Measurements from ENCODE around the gene KIF26B.

Gene KIF26B

GRCh38 chr1:245448531-245448930 lies 293.7 kb downstream of the KIF26B start:
- no peaks in the 10 kb centered on the region for H3K79me2 ChIP-seq (ENCODE audit: insufficient read depth, low read length)
- no peaks in the 10 kb centered on the region for H3K36me3 ChIP-seq (ENCODE audit: insufficient read depth, low read length)
- H3K27ac ChIP-seq (ENCODE audit: low read length) = no peak overlapping the region
- no peaks in the 10 kb centered on the region for H3K9me3 ChIP-seq (ENCODE audit: insufficient read depth, low read length, severe bottlenecking)
- H3K4me1 ChIP-seq (ENCODE audit: insufficient read depth, low read length) = peaks cover 15% of the 10 kb centered on the region
- ATAC-seq (ENCODE audit: insufficient read depth, low read depth) (no peak), DNase-seq (no peak)
- no peak overlapping the region for H3K9ac ChIP-seq (ENCODE audit: low read depth, low read length)
- no peaks in the 10 kb centered on the region for H3K27me3 ChIP-seq (ENCODE audit: insufficient read depth, low read length, poor library complexity)
- H3K4me3 ChIP-seq (ENCODE audit: low read depth in 1 of 2, low read length in 2 of 2) = no peak overlapping the region
- no peak overlapping the region for H2AFZ ChIP-seq (ENCODE audit: low read depth, low read length)
- TF ChIP-seq CTCF (IDR thresholded peaks at IDR 0.05; ENCODE audit: borderline replicate concordance, extremely low read depth, low read length, poor library complexity, severe bottlenecking) = no peak
- no peak for TF ChIP-seq EZH2 (IDR thresholded peaks at IDR 0.05; ENCODE audit: borderline replicate concordance, low read depth, low read length, severe bottlenecking)
- H3K4me2 ChIP-seq (ENCODE audit: insufficient read depth, low read length) = no peak overlapping the region
- H4K20me1 ChIP-seq (ENCODE audit: insufficient read depth, low read length) = no peaks in the 10 kb centered on the region

GRCh38 chr1:245448975-245449431 lies 294.2 kb downstream of the KIF26B start:
- no peaks in the 10 kb centered on the region for H3K36me3 ChIP-seq (ENCODE audit: insufficient read depth, low read length)
- ATAC-seq (ENCODE audit: insufficient read depth, low read depth) (no peak), DNase-seq (no peak)
- H3K79me2 ChIP-seq (ENCODE audit: insufficient read depth, low read length) = no peaks in the 10 kb centered on the region
- TF ChIP-seq EZH2 (IDR thresholded peaks at IDR 0.05; ENCODE audit: borderline replicate concordance, low read depth, low read length, severe bottlenecking) = no peak
- no peak for TF ChIP-seq CTCF (IDR thresholded peaks at IDR 0.05; ENCODE audit: borderline replicate concordance, extremely low read depth, low read length, poor library complexity, severe bottlenecking)
- H3K4me2 ChIP-seq (ENCODE audit: insufficient read depth, low read length) = no peak overlapping the region
- H2AFZ ChIP-seq (ENCODE audit: low read depth, low read length) = no peak overlapping the region
- H4K20me1 ChIP-seq (ENCODE audit: insufficient read depth, low read length) = no peaks in the 10 kb centered on the region
- H3K4me3 ChIP-seq (ENCODE audit: low read depth in 1 of 2, low read length in 2 of 2) = no peak overlapping the region
- no peaks in the 10 kb centered on the region for H3K27me3 ChIP-seq (ENCODE audit: insufficient read depth, low read length, poor library complexity)
- no peak overlapping the region for H3K9ac ChIP-seq (ENCODE audit: low read depth, low read length)
- H3K4me1 ChIP-seq (ENCODE audit: insufficient read depth, low read length) = peaks cover 14% of the 10 kb centered on the region
- H3K9me3 ChIP-seq (ENCODE audit: insufficient read depth, low read length, severe bottlenecking) = no peaks in the 10 kb centered on the region
- H3K27ac ChIP-seq (ENCODE audit: low read length) = no peak overlapping the region

GRCh38 chr1:245453541-245453940 lies 298.8 kb downstream of the KIF26B start:
- Histone ChIP-seq H3K27ac (ENCODE audit: low read length) (no peak overlapping the region), H3K27me3 (ENCODE audit: insufficient read depth, low read length, poor library complexity) (no peaks in the 10 kb centered on the region), H3K36me3 (ENCODE audit: insufficient read depth, low read length) (no peaks in the 10 kb centered on the region), H4K20me1 (ENCODE audit: insufficient read depth, low read length) (no peaks in the 10 kb centered on the region), H3K9me3 (ENCODE audit: insufficient read depth, low read length, severe bottlenecking) (no peaks in the 10 kb centered on the region), H3K4me2 (ENCODE audit: insufficient read depth, low read length) (no peak overlapping the region), H3K4me3 (ENCODE audit: low read depth in 1 of 2, low read length in 2 of 2) (no peak overlapping the region), H3K79me2 (ENCODE audit: insufficient read depth, low read length) (no peaks in the 10 kb centered on the region), H3K9ac (ENCODE audit: low read depth, low read length) (no peak overlapping the region), H2AFZ (ENCODE audit: low read depth, low read length) (no peak overlapping the region), H3K4me1 (ENCODE audit: insufficient read depth, low read length) (no peaks in the 10 kb centered on the region)
- DNase-seq (no peak), ATAC-seq (ENCODE audit: insufficient read depth, low read depth) (no peak)
- TF ChIP-seq EZH2 (IDR thresholded peaks at IDR 0.05; ENCODE audit: borderline replicate concordance, low read depth, low read length, severe bottlenecking) (no peak), CTCF (IDR thresholded peaks at IDR 0.05; ENCODE audit: borderline replicate concordance, extremely low read depth, low read length, poor library complexity, severe bottlenecking) (no peak)

GRCh38 chr1:245454051-245454450 lies 299.3 kb downstream of the KIF26B start:
- Histone ChIP-seq H3K9ac (ENCODE audit: low read depth, low read length) (no peak overlapping the region), H3K4me1 (ENCODE audit: insufficient read depth, low read length) (no peaks in the 10 kb centered on the region)

More at GRCh38 chr1:245454051-245454450, 299.3 kb downstream of the KIF26B start:
- H4K20me1 ChIP-seq (ENCODE audit: insufficient read depth, low read length) = no peaks in the 10 kb centered on the region
- no peaks in the 10 kb centered on the region for H3K9me3 ChIP-seq (ENCODE audit: insufficient read depth, low read length, severe bottlenecking)
- no peak overlapping the region for H3K27ac ChIP-seq (ENCODE audit: low read length)
- no peaks in the 10 kb centered on the region for H3K79me2 ChIP-seq (ENCODE audit: insufficient read depth, low read length)
- H3K36me3 ChIP-seq (ENCODE audit: insufficient read depth, low read length) = no peaks in the 10 kb centered on the region
- no peak for TF ChIP-seq CTCF (IDR thresholded peaks at IDR 0.05; ENCODE audit: borderline replicate concordance, extremely low read depth, low read length, poor library complexity, severe bottlenecking)
- no peak for TF ChIP-seq EZH2 (IDR thresholded peaks at IDR 0.05; ENCODE audit: borderline replicate concordance, low read depth, low read length, severe bottlenecking)
- H3K27me3 ChIP-seq (ENCODE audit: insufficient read depth, low read length, poor library complexity) = no peaks in the 10 kb centered on the region
- no peak overlapping the region for H3K4me2 ChIP-seq (ENCODE audit: insufficient read depth, low read length)
- H3K4me3 ChIP-seq (ENCODE audit: low read depth in 1 of 2, low read length in 2 of 2) = no peak overlapping the region
- DNase-seq = no peak
- no peak overlapping the region for H2AFZ ChIP-seq (ENCODE audit: low read depth, low read length)
- ATAC-seq (ENCODE audit: insufficient read depth, low read depth) = no peak

Data from DND-41 (cell line).